CD14-positive monocyte (primary cell): ENCODE data around the gene IDNK. TPM values are rescaled to one million over a fixed set of nuclear protein-coding genes. Genes with fewer than 3 reads are reported as not detected.

ENCODE experiments used
- DNase-seq, 3 donors: peaks; one replicate each; pipeline ENCODE4 v3.0.0-alpha.2; 2011 to 2022
- H2AFZ ChIP-seq: 2 replicates; pipeline ENCODE4 v1.6.0; 2012; ENCODE audit warnings: mild to moderate bottlenecking, low read depth, low read length, inconsistent platforms; ENCODE audit not compliant: insufficient read depth, poor library complexity, severe bottlenecking
- H3K27ac ChIP-seq, 2 donors: 1 replicate in 1 of 2; 2 replicates in 1 of 2; pipeline ENCODE4 v1.5.1; 2012 to 2013; ENCODE audit warnings: low read length in 2 of 2, control low read depth in 1 of 2, inconsistent platforms in 1 of 2, low read depth in 1 of 2, mild to moderate bottlenecking in 1 of 2
- H3K27me3 ChIP-seq, 2 donors: one replicate each; pipeline versions ENCODE4 v1.6.0 to v1.6.1; 2011 to 2013; ENCODE audit warnings: low read length in 2 of 2; ENCODE audit not compliant: control insufficient read depth in 2 of 2, insufficient read depth in 2 of 2
- H3K36me3 ChIP-seq, 2 donors: replicated peaks in 1 of 2; 1 replicate in 1 of 2; 2 replicates in 1 of 2; pipeline versions ENCODE4 v1.5.1 to v1.6.1; 2012 to 2013; ENCODE audit warnings: low read length in 2 of 2, control low read depth in 1 of 2, inconsistent platforms in 1 of 2, mild to moderate bottlenecking in 1 of 2; ENCODE audit not compliant: insufficient read depth in 2 of 2, control insufficient read depth in 1 of 2
- H3K4me1 ChIP-seq, 2 donors: 1 replicate in 1 of 2; 2 replicates in 1 of 2; pipeline versions ENCODE4 v1.5.1 to v1.6.1; 2012 to 2013; ENCODE audit warnings: low read length in 2 of 2, control low read depth in 1 of 2, inconsistent platforms in 1 of 2, mild to moderate bottlenecking in 1 of 2, moderate library complexity in 1 of 2; ENCODE audit not compliant: insufficient read depth in 2 of 2, control insufficient read depth in 1 of 2
- H3K4me2 ChIP-seq: replicated peaks from 2 replicates; pipeline ENCODE3; 2012; ENCODE audit warnings: low read length, moderate library complexity, mild to moderate bottlenecking; ENCODE audit not compliant: poor library complexity, severe bottlenecking; ENCODE audit errors: extremely low read depth
- H3K4me3 ChIP-seq, 3 experiments: fragments of 200-600 bp in 1 of 3; sonication (generic) in 1 of 3; replicated peaks in 1 of 3; 1 replicate in 2 of 3; 2 replicates in 1 of 3; pipeline ENCODE4 v1.5.1; 2011 to 2013; ENCODE audit warnings: low read length in 3 of 3, mild to moderate bottlenecking in 3 of 3, control low read depth in 2 of 3, low read depth in 2 of 3, inconsistent platforms in 1 of 3, moderate library complexity in 1 of 3
- H3K79me2 ChIP-seq: 2 replicates; pipeline ENCODE4 v1.6.0; 2012; ENCODE audit warnings: mild to moderate bottlenecking, control low read depth, inconsistent platforms, low read length, moderate library complexity; ENCODE audit not compliant: insufficient read depth
- H3K9ac ChIP-seq: 2 replicates; pipeline ENCODE4 v1.6.0; 2017; ENCODE audit warnings: low read length, mild to moderate bottlenecking; ENCODE audit not compliant: insufficient read depth, poor library complexity, severe bottlenecking
- H3K9me3 ChIP-seq, 2 donors: replicated peaks in 1 of 2; 1 replicate in 1 of 2; 2 replicates in 1 of 2; pipeline versions ENCODE4 v1.5.1 to v1.6.1; 2012 to 2013; ENCODE audit warnings: low read length in 2 of 2, control low read depth in 1 of 2; ENCODE audit not compliant: control insufficient read depth in 1 of 2, insufficient read depth in 1 of 2
- H4K20me1 ChIP-seq: 2 replicates; pipeline ENCODE4 v1.6.0; 2012; ENCODE audit warnings: mild to moderate bottlenecking, low read length, control low read depth, moderate library complexity; ENCODE audit not compliant: insufficient read depth
- H3K27ac Mint-ChIP-seq, 7 donors: one replicate each; pipeline ENCODE4 v1.8.0; 2020; ENCODE audit warnings: mild to moderate bottlenecking in 7 of 7, mixed read lengths in 7 of 7, moderate library complexity in 6 of 7, inconsistent platforms in 2 of 7
- H3K27me3 Mint-ChIP-seq, 3 donors: one replicate each; pipeline ENCODE4 v1.8.0; 2021 to 2022; ENCODE audit warnings: low read depth in 3 of 3, mild to moderate bottlenecking in 3 of 3, mixed read lengths in 3 of 3, moderate library complexity in 3 of 3, inconsistent platforms in 1 of 3
- H3K36me3 Mint-ChIP-seq, 2 donors: one replicate each; pipeline ENCODE4 v1.8.0; 2020; ENCODE audit warnings: mixed read lengths in 2 of 2, inconsistent platforms in 1 of 2, mild to moderate bottlenecking in 1 of 2
- H3K4me1 Mint-ChIP-seq: one replicate; pipeline ENCODE4 v1.8.0; 2020; ENCODE audit warnings: mild to moderate bottlenecking, mixed read lengths
- H3K4me3 Mint-ChIP-seq, 2 donors: one replicate each; pipeline ENCODE4 v1.8.0; 2020; ENCODE audit warnings: mild to moderate bottlenecking in 2 of 2, mixed read lengths in 2 of 2, moderate library complexity in 1 of 2
- H3K9me3 Mint-ChIP-seq, 7 donors: one replicate each; pipeline ENCODE4 v1.8.0; 2020 to 2022; ENCODE audit warnings: mixed read lengths in 7 of 7, mild to moderate bottlenecking in 6 of 7, moderate library complexity in 6 of 7, inconsistent platforms in 2 of 7
- WGBS: methylation state at CpG from one replicate; pipeline ENCODE4 v1.1.5; 2013; ENCODE audit warnings: missing lambda C conversion rate; ENCODE audit not compliant: insufficient coverage; 5-methylcytosine and 5-hydroxymethylcytosine counted together
- intact Hi-C, 2 donors: fragments of 100-400 bp; cut with micrococcal nuclease; formaldehyde crosslinking; loops; one replicate each; pipeline versions ENCODE4 v1.15.0 to v1.15.1; 2023
- polyA plus RNA-seq, 3 donors: library from polyadenylated mRNA; depleted of rRNA in 1 of 3; unstranded in 2 of 3; stranded (reverse) in 1 of 3; fragments of 300-500 nt in 2 of 3; fragments of >200 nt in 1 of 3; fragmentation: Illumina TruSeq in 2 of 3; gene quantifications; 1 replicate in 2 of 3; 2 replicates in 1 of 3; pipeline ENCODE4 v1.2.3, GENCODE V29; 2012 to 2021
- TF ChIP-seq, protein P1 (sequence below): fragments of 200-600 bp; IDR thresholded peaks from one replicate; pipeline ENCODE4 v1.8.0; 2022; ENCODE audit warnings: antibody characterized with exemption, mild to moderate bottlenecking

IDNK gene
- polyA plus RNA-seq, 3 donors: 5.6 to 13.3 (median 10.6) TPM

DNA sequence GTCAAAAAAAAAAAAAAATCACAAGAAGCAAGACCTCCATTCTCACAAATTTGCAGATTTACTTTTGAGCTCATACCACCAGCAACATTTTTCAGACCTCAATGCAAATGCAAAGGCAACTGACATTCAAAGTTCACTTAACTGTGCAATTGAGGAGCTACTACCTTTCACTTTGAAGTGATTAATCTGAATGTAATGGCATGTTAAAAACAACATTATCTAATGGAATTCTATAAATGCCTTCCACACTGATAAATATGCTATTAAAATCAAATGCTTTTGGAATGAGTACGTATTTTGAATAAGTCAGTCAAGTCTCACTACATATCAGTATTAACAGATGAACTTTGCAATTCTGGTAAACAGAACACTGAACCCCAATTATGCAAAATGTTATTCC, 52.5 kb downstream of the IDNK start:
- Mint-ChIP-seq H3K9me3 (no peaks in the 10 kb centered on the region), H3K27me3 (peaks cover 0 to 1% (median 0%) of the 10 kb centered on the region in 3 donors), H3K4me1 (no peaks in the 10 kb centered on the region), H3K36me3 (peaks cover 71 to 85% of the 10 kb centered on the region in 2 donors), H3K4me3 (no peak overlapping the region), H3K27ac (peak overlapping the region in 2 of 7 donors; percentile 17 to 32)
- H3K4me1 ChIP-seq: no peaks in the 10 kb centered on the region
- no peak overlapping the region for H2AFZ ChIP-seq
- no peaks in the 10 kb centered on the region for H3K27me3 ChIP-seq
- H3K27ac ChIP-seq: no peak overlapping the region
- H3K79me2 ChIP-seq: peaks cover 12% of the 10 kb centered on the region
- no CpG with 5 or more reads among the region's 1 CpG for WGBS
- peaks cover 65% of the 10 kb centered on the region for H4K20me1 ChIP-seq
- intact Hi-C loops: no loop called here
- no peak overlapping the region for H3K4me3 ChIP-seq
- peaks cover 89 to 99% of the 10 kb centered on the region in 2 donors for H3K36me3 ChIP-seq
- no peak overlapping the region for H3K9ac ChIP-seq
- DNase-seq: no peak
- no peak overlapping the region for H3K4me2 ChIP-seq
- TF ChIP-seq, protein P1, sequence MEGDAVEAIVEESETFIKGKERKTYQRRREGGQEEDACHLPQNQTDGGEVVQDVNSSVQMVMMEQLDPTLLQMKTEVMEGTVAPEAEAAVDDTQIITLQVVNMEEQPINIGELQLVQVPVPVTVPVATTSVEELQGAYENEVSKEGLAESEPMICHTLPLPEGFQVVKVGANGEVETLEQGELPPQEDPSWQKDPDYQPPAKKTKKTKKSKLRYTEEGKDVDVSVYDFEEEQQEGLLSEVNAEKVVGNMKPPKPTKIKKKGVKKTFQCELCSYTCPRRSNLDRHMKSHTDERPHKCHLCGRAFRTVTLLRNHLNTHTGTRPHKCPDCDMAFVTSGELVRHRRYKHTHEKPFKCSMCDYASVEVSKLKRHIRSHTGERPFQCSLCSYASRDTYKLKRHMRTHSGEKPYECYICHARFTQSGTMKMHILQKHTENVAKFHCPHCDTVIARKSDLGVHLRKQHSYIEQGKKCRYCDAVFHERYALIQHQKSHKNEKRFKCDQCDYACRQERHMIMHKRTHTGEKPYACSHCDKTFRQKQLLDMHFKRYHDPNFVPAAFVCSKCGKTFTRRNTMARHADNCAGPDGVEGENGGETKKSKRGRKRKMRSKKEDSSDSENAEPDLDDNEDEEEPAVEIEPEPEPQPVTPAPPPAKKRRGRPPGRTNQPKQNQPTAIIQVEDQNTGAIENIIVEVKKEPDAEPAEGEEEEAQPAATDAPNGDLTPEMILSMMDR: no peak
- no peaks in the 10 kb centered on the region for H3K9me3 ChIP-seq

DNA sequence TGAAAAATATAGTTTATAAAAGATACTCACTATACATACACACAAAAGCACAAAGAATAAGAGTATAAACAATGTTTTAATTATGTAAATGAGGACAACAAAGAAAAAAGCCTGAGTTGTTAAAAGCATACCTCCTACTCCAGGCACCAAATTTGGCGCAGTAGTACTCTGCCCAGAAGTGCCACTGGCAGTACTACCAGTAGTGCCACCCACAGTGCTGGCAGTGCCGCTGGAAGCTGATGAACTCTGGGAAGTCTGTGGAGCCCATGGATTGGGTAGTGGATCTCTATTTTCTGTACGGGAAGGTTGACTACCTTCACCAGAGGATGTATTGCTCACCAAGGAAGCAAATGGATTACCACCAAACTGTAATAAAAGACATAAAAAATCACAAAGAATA, 54.7 kb downstream of the IDNK start:
- H3K9me3 ChIP-seq: no peaks in the 10 kb centered on the region
- peaks cover 0 to 1% (median 0%) of the 10 kb centered on the region in 3 donors for H3K27me3 Mint-ChIP-seq
- peaks cover 87 to 98% of the 10 kb centered on the region in 2 donors for H3K36me3 ChIP-seq
- DNase-seq: no peak
- no peak overlapping the region for H3K27ac ChIP-seq
- H3K4me3 ChIP-seq: no peak overlapping the region
- H3K27me3 ChIP-seq: no peaks in the 10 kb centered on the region
- H2AFZ ChIP-seq: no peak overlapping the region
- peaks cover 68 to 87% of the 10 kb centered on the region in 2 donors for H3K36me3 Mint-ChIP-seq
- H3K9ac ChIP-seq: no peak overlapping the region
- peaks cover 31% of the 10 kb centered on the region for H3K79me2 ChIP-seq
- peak overlapping the region in 1 of 7 donors; percentile 40 for H3K27ac Mint-ChIP-seq
- H3K4me1 Mint-ChIP-seq: no peaks in the 10 kb centered on the region
- peaks cover 74% of the 10 kb centered on the region for H4K20me1 ChIP-seq
- no CpG with 5 or more reads among the region's 3 CpGs for WGBS
- intact Hi-C loops: no loop called here
- TF ChIP-seq, protein P1: no peak
- no peaks in the 10 kb centered on the region for H3K9me3 Mint-ChIP-seq
- no peak overlapping the region for H3K4me2 ChIP-seq
- H3K4me1 ChIP-seq: no peaks in the 10 kb centered on the region
- H3K4me3 Mint-ChIP-seq: no peak overlapping the region
